IMR-90 (cell line): Measurements from ENCODE around the gene TMTC2.

Source experiments
- CHD1 ChIP-seq: IDR thresholded peaks from 2 replicates; pipeline ENCODE4 v1.6.1; 2012; ENCODE audit warnings: low read depth, low read length, improper control_type of control experiment
- CTCF ChIP-seq: conservative IDR thresholded peaks from 2 replicates; pipeline ENCODE4 v1.5.1; 2012; ENCODE audit warnings: mild to moderate bottlenecking, low read depth, low read length, improper control_type of control experiment
- ELK1 ChIP-seq: fragments of 150-350 bp; IDR thresholded peaks from 2 replicates; pipeline ENCODE4 v1.6.1; 2016; ENCODE audit warnings: low read depth, mild to moderate bottlenecking, low read length, moderate library complexity, borderline replicate concordance
- FOS ChIP-seq: fragments of 150-350 bp; IDR thresholded peaks from 2 replicates; pipeline ENCODE4 v1.6.1; 2016; ENCODE audit warnings: low read depth, low read length
- MAFK ChIP-seq: IDR thresholded peaks from 2 replicates; pipeline ENCODE4 v1.6.1; 2012; ENCODE audit warnings: low read depth, low read length, improper control_type of control experiment
- MAZ ChIP-seq: IDR thresholded peaks from 2 replicates; pipeline ENCODE4 v1.6.1; 2012; ENCODE audit warnings: low read depth, mild to moderate bottlenecking, low read length, improper control_type of control experiment, moderate library complexity, borderline replicate concordance
- MXI1 ChIP-seq: IDR thresholded peaks from 2 replicates; pipeline ENCODE4 v1.6.1; 2012; ENCODE audit warnings: low read depth, mild to moderate bottlenecking, low read length, moderate library complexity, borderline replicate concordance
- POLR2A ChIP-seq: IDR thresholded peaks from 2 replicates; pipeline ENCODE4 v1.6.1; 2012; ENCODE audit warnings: mild to moderate bottlenecking, low read depth, low read length
- RAD21 ChIP-seq: IDR thresholded peaks from 2 replicates; pipeline ENCODE4 v1.6.1; 2012; ENCODE audit warnings: low read length, improper control_type of control experiment
- RCOR1 ChIP-seq: IDR thresholded peaks from 2 replicates; pipeline ENCODE4 v1.6.1; 2012; ENCODE audit warnings: mild to moderate bottlenecking, low read length, improper control_type of control experiment; ENCODE audit not compliant: insufficient replicate concordance
- SMC3 ChIP-seq: fragments of 150-350 bp; IDR thresholded peaks from 2 replicates; pipeline ENCODE4 v1.6.1; 2016; ENCODE audit warnings: low read depth, mild to moderate bottlenecking, antibody characterized with exemption, low read length, moderate library complexity
- USF2 ChIP-seq: fragments of 150-350 bp; IDR thresholded peaks from 2 replicates; pipeline ENCODE4 v1.6.1; 2017; ENCODE audit warnings: mild to moderate bottlenecking, antibody characterized with exemption, low read length, low read depth

- TF ChIP-seq MAFK = no peak
- no peak for TF ChIP-seq CTCF
- TF ChIP-seq SMC3 = no peak
- TF ChIP-seq RAD21 = no peak
- no peak for TF ChIP-seq FOS
- TF ChIP-seq POLR2A = no peak
- TF ChIP-seq MXI1 = no peak
- no peak for TF ChIP-seq USF2
- TF ChIP-seq RCOR1 = no peak
- TF ChIP-seq ELK1 = no peak
- no peak for TF ChIP-seq CHD1
- TF ChIP-seq MAZ = no peak
These were observed 146.3 kb downstream of the TMTC2 start for GRCh38 chr12:82832981-82833380.
